OCI-M2 (cell line): ENCODE measurements around the gene TMEM115.

Experiments used
- DNase-seq: peaks from one replicate; lab custom pipeline; 2025; ENCODE audit not compliant: unreplicated experiment; lab: John Stamatoyannopoulos, UW

Gene TMEM115

GRCh38 chr3:50334339-50335075, 24.8 kb downstream of the TMEM115 start:
- no peak for DNase-seq

GRCh38 chr3:50333744-50334328, 25.5 kb downstream of the TMEM115 start:
- no peak for DNase-seq

- no peak for DNase-seq
Measured at GRCh38 chr3:50331364-50331907, 27.9 kb downstream of the TMEM115 start.

GRCh38 chr3:50330330-50330729, 29.0 kb downstream of the TMEM115 start:
- DNase-seq: no peak

- DNase-seq: peak; percentile 79
Measured at GRCh38 chr3:50327943-50328691, 31.2 kb downstream of the TMEM115 start, which contains the start of gene TUSC2. Gene TUSC2 (minus strand): TSS chr3:50328223. CDS start chr3:50328099, 124 bp downstream.

GRCh38 chr3:50327129-50327528, 32.2 kb downstream of the TMEM115 start:
- DNase-seq: no peak

GRCh38 chr3:50326182-50326541, 33.2 kb downstream of the TMEM115 start:
- no peak for DNase-seq

GRCh38 chr3:50325497-50326181, 33.7 kb downstream of the TMEM115 start:
- DNase-seq: no peak

GRCh38 chr3:50325113-50325480, 34.2 kb downstream of the TMEM115 start:
- DNase-seq: no peak

- DNase-seq: peak; percentile 47
Measured at GRCh38 chr3:50324351-50325112, 34.8 kb downstream of the TMEM115 start.

GRCh38 chr3:50323614-50324199, 35.6 kb downstream of the TMEM115 start:
- DNase-seq: no peak

- no peak for DNase-seq
Measured at GRCh38 chr3:50323092-50323600, 36.2 kb downstream of the TMEM115 start.

GRCh38 chr3:50322386-50323091, 36.8 kb downstream of the TMEM115 start, which contains the start of gene HYAL2:
Gene HYAL2 (minus strand): TSS chr3:50322745. CDS start chr3:50320489, 2,256 bp downstream.
- no peak for DNase-seq

- DNase-seq: no peak
Measured at GRCh38 chr3:50322115-50322385, 37.3 kb downstream of the TMEM115 start.

- DNase-seq: peak; percentile 61
Measured at GRCh38 chr3:50321336-50322114, 37.8 kb downstream of the TMEM115 start.

GRCh38 chr3:50320853-50321335, 38.4 kb downstream of the TMEM115 start:
- DNase-seq: no peak

- no peak for DNase-seq
Measured at GRCh38 chr3:50319894-50320625, 39.3 kb downstream of the TMEM115 start.
